Astrocyte (in vitro differentiated cells and primary cell): Measurements from ENCODE around the gene CSNK2A1. TPM values are rescaled to one million over a fixed set of nuclear protein-coding genes. Genes with fewer than 3 reads are reported as not detected.

ENCODE experiments used
- DNase-seq: peaks from one replicate; pipeline ENCODE4 v3.0.0-alpha.2; 2010; ENCODE audit warnings: low read depth
- FAIRE-seq: peaks from 2 replicates; lab custom pipeline; 2011; peaks lifted over from hg19 to GRCh38; lab: Jason Lieb, UNC
- H2AFZ ChIP-seq: 2 replicates; pipeline ENCODE4 v1.6.0; 2012; ENCODE audit warnings: low read depth, low read length, inconsistent platforms
- H3K27ac ChIP-seq: 2 replicates; pipeline ENCODE4 v1.5.1; 2011; ENCODE audit warnings: low read depth, low read length, inconsistent platforms
- H3K27me3 ChIP-seq: 2 replicates; pipeline ENCODE4 v1.6.0; 2011; ENCODE audit warnings: low read length, inconsistent platforms; ENCODE audit not compliant: insufficient read depth
- H3K36me3 ChIP-seq: 2 replicates; pipeline ENCODE4 v1.5.1; 2011; ENCODE audit warnings: low read length, inconsistent platforms; ENCODE audit not compliant: insufficient read depth
- H3K4me1 ChIP-seq: 2 replicates; pipeline ENCODE4 v1.5.1; 2011; ENCODE audit warnings: low read length, inconsistent platforms; ENCODE audit not compliant: insufficient read depth
- H3K4me2 ChIP-seq: 2 replicates; pipeline ENCODE4 v1.6.0; 2012; ENCODE audit warnings: low read length, inconsistent platforms
- H3K4me3 ChIP-seq: 2 replicates; pipeline ENCODE4 v1.5.1; 2011; ENCODE audit warnings: low read depth, mild to moderate bottlenecking, low read length, inconsistent platforms; ENCODE audit not compliant: insufficient read depth
- H3K79me2 ChIP-seq: 2 replicates; pipeline ENCODE4 v1.6.0; 2012; ENCODE audit warnings: mild to moderate bottlenecking, low read length, inconsistent platforms; ENCODE audit not compliant: insufficient read depth
- H3K9ac ChIP-seq: 2 replicates; pipeline ENCODE4 v1.6.0; 2012; ENCODE audit warnings: mild to moderate bottlenecking, low read length, inconsistent platforms
- H3K9me3 ChIP-seq: 2 replicates; pipeline ENCODE4 v1.5.1; 2012; ENCODE audit warnings: low read depth, mild to moderate bottlenecking, low read length, inconsistent platforms; ENCODE audit not compliant: insufficient read depth
- H4K20me1 ChIP-seq: 2 replicates; pipeline ENCODE4 v1.6.0; 2012; ENCODE audit warnings: low read length, inconsistent platforms; ENCODE audit not compliant: insufficient read depth
- H3K27ac Mint-ChIP-seq: one replicate; pipeline ENCODE4 v1.8.0; 2021; ENCODE audit warnings: mild to moderate bottlenecking, mixed read lengths; ENCODE audit not compliant: unreplicated experiment
- H3K27me3 Mint-ChIP-seq: one replicate; pipeline ENCODE4 v1.8.0; 2021; ENCODE audit warnings: low read depth, mixed read lengths; ENCODE audit not compliant: unreplicated experiment
- H3K36me3 Mint-ChIP-seq: one replicate; pipeline ENCODE4 v1.8.0; 2021; ENCODE audit warnings: low read depth, mixed read lengths; ENCODE audit not compliant: unreplicated experiment
- H3K4me1 Mint-ChIP-seq: one replicate; pipeline ENCODE4 v1.8.0; 2021; ENCODE audit warnings: low read depth, mixed read lengths; ENCODE audit not compliant: unreplicated experiment
- H3K4me3 Mint-ChIP-seq: one replicate; pipeline ENCODE4 v1.8.0; 2021; ENCODE audit warnings: mild to moderate bottlenecking, moderate library complexity, mixed read lengths; ENCODE audit not compliant: unreplicated experiment
- H3K9me3 Mint-ChIP-seq: one replicate; pipeline ENCODE4 v1.8.0; 2021; ENCODE audit warnings: mild to moderate bottlenecking, mixed read lengths; ENCODE audit not compliant: unreplicated experiment
- CTCF ChIP-seq: IDR thresholded peaks from 2 replicates; pipeline ENCODE4 v1.5.1; 2011; ENCODE audit warnings: low read depth, mild to moderate bottlenecking, inconsistent platforms, low read length, moderate library complexity; ENCODE audit not compliant: insufficient read depth
- EZH2 ChIP-seq: IDR thresholded peaks from 2 replicates; pipeline ENCODE4 v1.6.1; 2012; ENCODE audit warnings: mild to moderate bottlenecking, low read length, inconsistent platforms; ENCODE audit not compliant: insufficient read depth
- total RNA-seq: library from RNA; stranded (reverse); gene quantifications from 2 replicates; pipeline ENCODE4 v1.2.1, GENCODE V29; 2021

The CSNK2A1 gene
- total RNA-seq, 1 donor from 2014 or later = 226 TPM

- H3K27me3 Mint-ChIP-seq = no peaks in the 10 kb centered on the region
- Histone ChIP-seq H3K9ac (no peak overlapping the region), H3K4me1 (no peaks in the 10 kb centered on the region), H3K36me3 (peaks cover 15% of the 10 kb centered on the region), H3K27ac (no peak overlapping the region), H3K9me3 (no peaks in the 10 kb centered on the region), H2AFZ (no peak overlapping the region), H3K4me2 (no peak overlapping the region), H3K27me3 (no peaks in the 10 kb centered on the region), H3K4me3 (no peak overlapping the region), H4K20me1 (peaks cover 13% of the 10 kb centered on the region), H3K79me2 (no peaks in the 10 kb centered on the region)
- peaks cover 31% of the 10 kb centered on the region for H3K36me3 Mint-ChIP-seq
- FAIRE-seq (no peak), DNase-seq (no peak)
- no peak overlapping the region for H3K4me3 Mint-ChIP-seq
- H3K9me3 Mint-ChIP-seq = no peaks in the 10 kb centered on the region
- H3K27ac Mint-ChIP-seq = peak overlapping the region; percentile 64
- TF ChIP-seq EZH2 (no peak), CTCF (no peak)
- H3K4me1 Mint-ChIP-seq = peaks cover 11% of the 10 kb centered on the region
Measured at GRCh38 chr20:426566-426965, 117.0 kb downstream of the CSNK2A1 start.

Other genes starting within 250 kb of the CSNK2A1 start
- gene ZCCHC3, start 246.2 kb downstream of the CSNK2A1 start, total RNA-seq = 18.6 and 20.2 TPM in 2 replicates
- 43.4 and 45.1 TPM in 2 replicates for gene SOX12, start 218.2 kb downstream of the CSNK2A1 start, total RNA-seq
- 57.8 and 64.0 TPM in 2 replicates for gene NRSN2, start 196.7 kb downstream of the CSNK2A1 start, total RNA-seq
- 33.0 and 36.9 TPM in 2 replicates for gene TRIB3, start 163.0 kb downstream of the CSNK2A1 start, total RNA-seq
- gene RBCK1, start 135.5 kb downstream of the CSNK2A1 start, total RNA-seq = 124 and 138 TPM in 2 replicates
- 40.6 and 44.8 TPM in 2 replicates for gene TBC1D20, start 81.3 kb downstream of the CSNK2A1 start, total RNA-seq
- not detected in 2 replicates for gene TCF15, start 66.5 kb upstream of the CSNK2A1 start, total RNA-seq
- 15.9 and 17.7 TPM in 2 replicates for gene SRXN1, start 109.4 kb upstream of the CSNK2A1 start, total RNA-seq
- not detected in 2 replicates for gene SCRT2, start 132.0 kb upstream of the CSNK2A1 start, total RNA-seq
- 0.09 TPM in 1 of 2 replicates, not detected in the other for gene SLC52A3, start 224.7 kb upstream of the CSNK2A1 start, total RNA-seq